Osteoblast (primary cell): ENCODE measurements around the gene FXYD3. TPM values are rescaled to one million over a fixed set of nuclear protein-coding genes. Genes with fewer than 3 reads are reported as not detected.

Experiments used
- DNase-seq: peaks from one replicate; pipeline ENCODE4 v3.0.0; 2011; ENCODE audit warnings: low spot score, mixed read lengths; ENCODE audit not compliant: insufficient read length; ENCODE audit errors: missing footprints
- H2AFZ ChIP-seq: 2 replicates; pipeline ENCODE4 v1.6.0; 2011; ENCODE audit warnings: mild to moderate bottlenecking, low read length
- H3K27ac ChIP-seq: 2 replicates; pipeline ENCODE4 v1.5.1; 2011; ENCODE audit warnings: mild to moderate bottlenecking, low read depth, low read length, moderate library complexity
- H3K27me3 ChIP-seq: 2 replicates; pipeline ENCODE4 v1.6.0; 2012; ENCODE audit warnings: mild to moderate bottlenecking, control low read depth, inconsistent platforms, low read length, moderate library complexity; ENCODE audit not compliant: insufficient read depth
- H3K36me3 ChIP-seq: 2 replicates; pipeline ENCODE4 v1.5.1; 2011; ENCODE audit warnings: mild to moderate bottlenecking, low read length, control low read depth, moderate library complexity; ENCODE audit not compliant: insufficient read depth
- H3K4me1 ChIP-seq: 2 replicates; pipeline ENCODE4 v1.5.1; 2011; ENCODE audit warnings: mild to moderate bottlenecking, low read length, control low read depth, moderate library complexity; ENCODE audit not compliant: insufficient read depth
- H3K4me2 ChIP-seq: 2 replicates; pipeline ENCODE4 v1.6.0; 2011; ENCODE audit warnings: mild to moderate bottlenecking, low read length; ENCODE audit not compliant: insufficient read depth
- H3K4me3 ChIP-seq: fragments of 200-600 bp; sonication (generic); 3 replicates; pipeline ENCODE4 v1.5.1; 2012; ENCODE audit warnings: mild to moderate bottlenecking, low read length, inconsistent platforms; ENCODE audit not compliant: insufficient read depth
- H3K79me2 ChIP-seq: 2 replicates; pipeline ENCODE4 v1.6.0; 2012; ENCODE audit warnings: mild to moderate bottlenecking, low read length, control low read depth, inconsistent platforms; ENCODE audit not compliant: insufficient read depth
- H3K9me3 ChIP-seq: 2 replicates; pipeline ENCODE4 v1.5.1; 2011; ENCODE audit warnings: low read depth, low read length, control low read depth
- H4K20me1 ChIP-seq: 2 replicates; pipeline ENCODE4 v1.6.0; 2012; ENCODE audit warnings: mild to moderate bottlenecking, low read length, control low read depth; ENCODE audit not compliant: insufficient read depth
- CTCF ChIP-seq: IDR thresholded peaks from 2 replicates; pipeline ENCODE4 v1.5.1; 2011; ENCODE audit warnings: mild to moderate bottlenecking, low read depth, low read length, moderate library complexity; ENCODE audit errors: extremely low read depth
- total RNA-seq: library from RNA; depleted of rRNA; stranded (reverse); fragments of >200 nt; gene quantifications from 2 replicates; pipeline ENCODE4 v1.2.3, GENCODE V29; 2012

Gene FXYD3
- total RNA-seq, 1 donor = not detected

GRCh38 chr19:35110974-35111373 lies 4.6 kb upstream of the FXYD3 start:
- Histone ChIP-seq H3K4me2 (no peak overlapping the region), H3K4me3 (no peak overlapping the region), H3K36me3 (no peaks in the 10 kb centered on the region), H4K20me1 (no peaks in the 10 kb centered on the region), H3K79me2 (no peaks in the 10 kb centered on the region), H2AFZ (no peak overlapping the region), H3K4me1 (peaks cover 2% of the 10 kb centered on the region), H3K27ac (no peak overlapping the region), H3K9me3 (no peaks in the 10 kb centered on the region), H3K27me3 (peaks cover 5% of the 10 kb centered on the region)
- DNase-seq = no peak
- TF ChIP-seq CTCF = no peak

- no peaks in the 10 kb centered on the region for H3K36me3 ChIP-seq
- no peak for DNase-seq
- H3K9me3 ChIP-seq = no peaks in the 10 kb centered on the region
- H3K4me2 ChIP-seq = no peak overlapping the region
- H2AFZ ChIP-seq = no peak overlapping the region
- no peaks in the 10 kb centered on the region for H3K4me1 ChIP-seq
- H3K4me3 ChIP-seq = no peak overlapping the region
- H3K79me2 ChIP-seq = no peaks in the 10 kb centered on the region
- no peak overlapping the region for H3K27ac ChIP-seq
- H4K20me1 ChIP-seq = no peaks in the 10 kb centered on the region
- TF ChIP-seq CTCF = no peak
- H3K27me3 ChIP-seq = peaks cover 14% of the 10 kb centered on the region
These were observed 2.5 kb upstream of the FXYD3 start for GRCh38 chr19:35112995-35113688.

GRCh38 chr19:35114353-35115176 lies 1.1 kb upstream of the FXYD3 start:
- Histone ChIP-seq H3K9me3 (no peaks in the 10 kb centered on the region), H3K27me3 (peaks cover 14% of the 10 kb centered on the region), H3K79me2 (no peaks in the 10 kb centered on the region), H3K27ac (no peak overlapping the region), H3K4me1 (no peaks in the 10 kb centered on the region), H3K36me3 (no peaks in the 10 kb centered on the region), H3K4me3 (peak overlapping the region; percentile 19), H4K20me1 (no peaks in the 10 kb centered on the region), H3K4me2 (peak overlapping the region; percentile 48), H2AFZ (peak overlapping the region; percentile 70)
- DNase-seq = peak; percentile 97
- peak; percentile 97 for TF ChIP-seq CTCF
